K562 (cell line): Measurements from ENCODE around the gene CTDSP1. TPM values are rescaled to one million over a fixed set of nuclear protein-coding genes. Genes with fewer than 3 reads are reported as not detected.

ENCODE experiments used
- BDP1 ChIP-seq: IDR thresholded peaks from 3 replicates; pipeline ENCODE4 v1.6.1; 2011; ENCODE audit not compliant: insufficient read length, insufficient read depth
- BMI1 ChIP-seq: fragments of 150-350 bp; IDR thresholded peaks from 2 replicates; pipeline ENCODE4 v1.6.1; 2014; ENCODE audit warnings: low read length
- CBFB ChIP-seq: sonication (generic); formaldehyde crosslinking; IDR thresholded peaks from 2 replicates; pipeline ENCODE4 v1.4.0; 2020; ENCODE audit warnings: mild to moderate bottlenecking, missing genetic modification reagents
- ELK3 ChIP-seq: fragments of 450-650 bp; formaldehyde crosslinking; IDR thresholded peaks from 2 replicates; pipeline ENCODE4 v1.4.0; 2020; ENCODE audit warnings: mild to moderate bottlenecking
- KDM1A ChIP-seq, 2 experiments: fragments of 450-650 bp; IDR thresholded peaks; 2 replicates each; pipeline ENCODE4 v1.6.1; 2016; ENCODE audit warnings: mild to moderate bottlenecking in 2 of 2
- NCOA2 ChIP-seq, 2 experiments: fragments of 450-650 bp; IDR thresholded peaks; 2 replicates each; pipeline ENCODE4 v1.6.1; 2018; ENCODE audit warnings: mild to moderate bottlenecking in 2 of 2, moderate library complexity in 1 of 2; ENCODE audit not compliant: partially characterized antibody in 2 of 2
- NONO ChIP-seq, 2 experiments: fragments of 200-400 bp in 1 of 2; fragments of 450-650 bp in 1 of 2; formaldehyde crosslinking in 1 of 2; IDR thresholded peaks; 2 replicates each; pipeline ENCODE4 v1.6.1; 2017; ENCODE audit warnings: low read depth in 2 of 2, mild to moderate bottlenecking in 2 of 2, moderate library complexity in 2 of 2, low read length in 1 of 2
- POLR2AphosphoS5 ChIP-seq: IDR thresholded peaks from 2 replicates; pipeline ENCODE4 v1.6.1; 2011; ENCODE audit warnings: mild to moderate bottlenecking, low read depth, low read length, moderate library complexity; ENCODE audit not compliant: control insufficient read depth, insufficient read depth
- RUNX1 ChIP-seq: sonication (generic); IDR thresholded peaks from 2 replicates; pipeline ENCODE4 v1.6.1; 2016; ENCODE audit warnings: antibody characterized with exemption, low read depth
- SRSF1 ChIP-seq: fragments of 200-400 bp; formaldehyde crosslinking; IDR thresholded peaks from 2 replicates; pipeline ENCODE4 v1.6.1; 2017; ENCODE audit warnings: mild to moderate bottlenecking, low read depth, low read length, moderate library complexity
- TRIM25 ChIP-seq: fragments of 450-650 bp; IDR thresholded peaks from 2 replicates; pipeline ENCODE4 v1.7.0; 2016; ENCODE audit warnings: borderline replicate concordance
- ZFP1 ChIP-seq: fragments of 450-650 bp; formaldehyde crosslinking; IDR thresholded peaks from 2 replicates; pipeline ENCODE4 v1.4.0; 2020; ENCODE audit warnings: mild to moderate bottlenecking, mixed read lengths
- ZNF232 ChIP-seq: sonication (generic); formaldehyde crosslinking; IDR thresholded peaks from 2 replicates; pipeline ENCODE4 v1.8.0; 2022; ENCODE audit warnings: mild to moderate bottlenecking, missing genetic modification reagents
- ZNF318 ChIP-seq, 2 experiments: fragments of 450-650 bp; IDR thresholded peaks; 2 replicates each; pipeline ENCODE4 v1.6.1; 2016; ENCODE audit warnings: mild to moderate bottlenecking in 2 of 2, borderline replicate concordance in 1 of 2, low read depth in 1 of 2, moderate library complexity in 1 of 2
- ZNF77 ChIP-seq: fragments of 250-450 bp; sonication (Bioruptor Pico); IDR thresholded peaks from 2 replicates; pipeline ENCODE4 v1.5.0; 2020
- polyA plus RNA-seq, 8 experiments: library from polyadenylated mRNA; depleted of rRNA in 4 of 8; stranded (reverse) in 5 of 8; unstranded in 3 of 8; fragments of >200 nt; fragmentation: Nextera tagmentation in 2 of 8; fragmentation: Illumina TruSeq in 1 of 8; extraction: Ambion mirVana in 2 of 8; extraction: Trizol in 1 of 8; gene quantifications; 2 replicates each; pipeline versions ENCODE4 v1.2.1 to v1.2.3, GENCODE V29; 2011 to 2014; ENCODE audit warnings: inconsistent platforms in 1 of 8, missing spikeins in 1 of 8
- total RNA-seq, 7 experiments: library from RNA; depleted of rRNA in 6 of 7; stranded (reverse); fragments of >200 nt in 6 of 7; fragmentation: Illumina TruSeq in 2 of 7; extraction: Trizol in 2 of 7; gene quantifications; 2 replicates each; pipeline versions ENCODE4 v1.2.1 to v1.2.3, GENCODE V29; 2011 to 2021; ENCODE audit warnings: low replicate concordance in 1 of 7
- TF ChIP-seq, protein P1 (sequence below): fragments of 450-650 bp; conservative IDR thresholded peaks from 2 replicates; pipeline ENCODE4 v1.6.1; 2016; ENCODE audit warnings: missing genetic modification characterization, low read depth, mild to moderate bottlenecking, control low read depth, missing compliant biosample characterization

Gene CTDSP1
- total and polyA plus RNA-seq, 9 of the 15 experiments (the other 6 are each of a cell fraction or from before 2014, with no cell fraction given), result 2.4 to 74.8 (median 45.8) TPM

DNA sequence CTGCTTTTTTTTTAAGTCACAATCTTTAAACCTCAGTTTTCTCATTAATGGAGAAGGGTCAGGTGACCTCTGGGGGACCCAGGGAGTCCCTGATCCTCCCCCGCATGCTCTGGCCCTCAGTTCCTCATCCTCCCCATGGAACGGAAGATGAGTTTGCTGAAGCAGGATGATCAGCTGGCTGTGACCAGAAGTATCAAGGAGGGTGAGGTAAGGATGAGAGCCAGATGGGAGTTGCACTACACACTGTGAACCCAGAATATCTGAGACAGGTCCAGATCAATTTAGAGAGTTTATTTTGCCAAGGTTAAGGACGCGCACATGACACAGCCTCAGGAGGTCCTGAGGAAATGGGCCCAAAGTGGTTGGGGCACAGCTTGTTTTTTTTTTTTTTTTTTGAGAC is 39.2 kb upstream of the CTDSP1 start (continued):
- TF ChIP-seq ELK3 (CRISPR knock-in tag), result no peak
- no peak for TF ChIP-seq ZFP1 (CRISPR knock-in tag)
- TF ChIP-seq BMI1, result no peak
- no peak for TF ChIP-seq NCOA2 (IDR thresholded peaks at IDR 0.05; ENCODE audit: partially characterized antibody in 2 of 2)
- TF ChIP-seq ZNF77, result no peak
- TF ChIP-seq NONO (IDR thresholded peaks at IDR 0.05; ENCODE audit: low read depth in 2 of 2, low read length in 1 of 2), result no peak
- TF ChIP-seq KDM1A (IDR thresholded peaks at IDR 0.05), result peak; percentile 29 to 46; a peak in 2 of 4 replicates
- TF ChIP-seq SRSF1, result no peak
- TF ChIP-seq ZNF318 (IDR thresholded peaks at IDR 0.05; ENCODE audit: borderline replicate concordance in 1 of 2, low read depth in 1 of 2), result no peak
- TF ChIP-seq CBFB (CRISPR knock-in tag), result no peak
- no peak for TF ChIP-seq RUNX1
- TF ChIP-seq POLR2AphosphoS5, result no peak
- no peak for TF ChIP-seq ZNF232 (CRISPR knock-in tag)
- no peak for TF ChIP-seq BDP1
- TF ChIP-seq TRIM25, result no peak
- TF ChIP-seq, protein P1, sequence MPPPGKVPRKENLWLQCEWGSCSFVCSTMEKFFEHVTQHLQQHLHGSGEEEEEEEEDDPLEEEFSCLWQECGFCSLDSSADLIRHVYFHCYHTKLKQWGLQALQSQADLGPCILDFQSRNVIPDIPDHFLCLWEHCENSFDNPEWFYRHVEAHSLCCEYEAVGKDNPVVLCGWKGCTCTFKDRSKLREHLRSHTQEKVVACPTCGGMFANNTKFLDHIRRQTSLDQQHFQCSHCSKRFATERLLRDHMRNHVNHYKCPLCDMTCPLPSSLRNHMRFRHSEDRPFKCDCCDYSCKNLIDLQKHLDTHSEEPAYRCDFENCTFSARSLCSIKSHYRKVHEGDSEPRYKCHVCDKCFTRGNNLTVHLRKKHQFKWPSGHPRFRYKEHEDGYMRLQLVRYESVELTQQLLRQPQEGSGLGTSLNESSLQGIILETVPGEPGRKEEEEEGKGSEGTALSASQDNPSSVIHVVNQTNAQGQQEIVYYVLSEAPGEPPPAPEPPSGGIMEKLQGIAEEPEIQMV (tag), result no peak
